Activated CD4-positive, CD25-positive, alpha-beta regulatory T cell (primary cell): ENCODE measurements around the gene ARHGEF12.

Experiments used
- DNase-seq, 4 experiments: peaks; one replicate each; lab custom pipeline; 2025; lab: John Stamatoyannopoulos, UW

Gene ARHGEF12

GRCh38 chr11:120335908-120336640 lies at the start of gene ARHGEF12:
Gene ARHGEF12, plus strand, starts transcription at chr11:120336413. Its CDS starts 831 bp downstream, at chr11:120337244.
- peak; percentile 57 to 66 (median 62) for DNase-seq

GRCh38 chr11:120288021-120288420 lies 48.2 kb upstream of the ARHGEF12 start:
- DNase-seq = no peak

- DNase-seq = no peak
Observed at GRCh38 chr11:120289426-120289825, 46.8 kb upstream of the ARHGEF12 start.

- DNase-seq = no peak
Observed at GRCh38 chr11:120290956-120291355, 45.3 kb upstream of the ARHGEF12 start.

- DNase-seq = no peak
Observed at GRCh38 chr11:120293038-120293800, 43.0 kb upstream of the ARHGEF12 start.

GRCh38 chr11:120294096-120294495 lies 42.1 kb upstream of the ARHGEF12 start:
- DNase-seq = no peak

GRCh38 chr11:120295099-120295498 lies 41.1 kb upstream of the ARHGEF12 start:
- DNase-seq = no peak

GRCh38 chr11:120296554-120296953 lies 39.7 kb upstream of the ARHGEF12 start:
- DNase-seq = no peak

GRCh38 chr11:120298461-120298860 lies 37.8 kb upstream of the ARHGEF12 start:
- no peak for DNase-seq

- no peak for DNase-seq
Observed at GRCh38 chr11:120302001-120302805, 34.0 kb upstream of the ARHGEF12 start.

GRCh38 chr11:120303004-120303637 lies 33.1 kb upstream of the ARHGEF12 start:
- DNase-seq = peak in 2 of 4 experiments; percentile 11 to 41

GRCh38 chr11:120304526-120304925 lies 31.7 kb upstream of the ARHGEF12 start:
- DNase-seq = no peak

GRCh38 chr11:120305286-120305685 lies 30.9 kb upstream of the ARHGEF12 start:
- DNase-seq = no peak

- no peak for DNase-seq
Observed at GRCh38 chr11:120306519-120307242, 29.5 kb upstream of the ARHGEF12 start.

- no peak for DNase-seq
Observed at GRCh38 chr11:120307476-120307875, 28.7 kb upstream of the ARHGEF12 start.

GRCh38 chr11:120308081-120308480 lies 28.1 kb upstream of the ARHGEF12 start:
- DNase-seq = no peak

- no peak for DNase-seq
Observed at GRCh38 chr11:120310870-120311269, 25.3 kb upstream of the ARHGEF12 start.

GRCh38 chr11:120314861-120315260 lies 21.4 kb upstream of the ARHGEF12 start:
- no peak for DNase-seq

GRCh38 chr11:120316880-120317688 lies 19.1 kb upstream of the ARHGEF12 start:
- no peak for DNase-seq
